HEK293 (cell line): ENCODE results near the gene TCEANC2.

Experiments
- IKZF3 ChIP-seq: fragments of 450-650 bp; IDR thresholded peaks from 2 replicates; pipeline ENCODE4 v1.5.0; 2018; ENCODE audit warnings: missing biosample characterization, mild to moderate bottlenecking, missing genetic modification characterization, moderate library complexity
- MEIS1 ChIP-seq: sonication (generic); formaldehyde crosslinking; IDR thresholded peaks from 2 replicates; pipeline ENCODE4 v1.8.1; 2022; ENCODE audit warnings: missing genetic modification reagents, mild to moderate bottlenecking, borderline replicate concordance
- OVOL3 ChIP-seq: fragments of 450-650 bp; formaldehyde crosslinking; IDR thresholded peaks from 2 replicates; pipeline ENCODE4 v1.5.1; 2016; ENCODE audit warnings: missing biosample characterization, missing genetic modification characterization
- YY1 ChIP-seq: fragments of 450-650 bp; formaldehyde crosslinking; IDR thresholded peaks from 2 replicates; pipeline ENCODE4 v1.5.1; 2018; ENCODE audit warnings: missing biosample characterization, missing genetic modification characterization
- ZNF16 ChIP-seq: fragments of 450-650 bp; formaldehyde crosslinking; IDR thresholded peaks from 2 replicates; pipeline ENCODE4 v1.5.1; 2016; ENCODE audit warnings: low read depth, missing biosample characterization, missing genetic modification characterization
- ZNF274 ChIP-seq, 2 experiments: fragments of 200-500 bp in 1 of 2; fragments of 450-650 bp in 1 of 2; sonication (Bioruptor generic) in 1 of 2; formaldehyde crosslinking in 1 of 2; IDR thresholded peaks; 2 replicates each; pipeline versions ENCODE4 v1.5.1 to v1.6.1; 2014 to 2016; ENCODE audit warnings: borderline replicate concordance in 1 of 2, inconsistent platforms in 1 of 2, low read length in 1 of 2, missing biosample characterization in 1 of 2, missing genetic modification characterization in 1 of 2
- ZNF585B ChIP-seq: fragments of 450-650 bp; formaldehyde crosslinking; IDR thresholded peaks from 2 replicates; pipeline ENCODE4 v1.5.1; 2016; ENCODE audit warnings: missing biosample characterization, missing genetic modification characterization
- ZNF664 ChIP-seq: fragments of 450-650 bp; formaldehyde crosslinking; IDR thresholded peaks from 2 replicates; pipeline ENCODE4 v1.5.1; 2016; ENCODE audit warnings: missing biosample characterization, missing genetic modification characterization
- ZNF792 ChIP-seq: fragments of 450-650 bp; formaldehyde crosslinking; IDR thresholded peaks from 2 replicates; pipeline ENCODE4 v1.5.1; 2016; ENCODE audit warnings: missing biosample characterization, missing genetic modification characterization
- TF ChIP-seq, protein P1 (sequence below): fragments of 450-650 bp; formaldehyde crosslinking; conservative IDR thresholded peaks from 2 replicates; pipeline ENCODE4 v1.5.1; 2016; ENCODE audit warnings: low read depth, missing biosample characterization, missing genetic modification characterization
- TF ChIP-seq, protein P2 (sequence below): fragments of 450-650 bp; formaldehyde crosslinking; IDR thresholded peaks from 2 replicates; pipeline ENCODE4 v1.5.1; 2016; ENCODE audit warnings: missing biosample characterization, missing genetic modification characterization
- TF ChIP-seq, protein P3 (sequence below): fragments of 450-650 bp; formaldehyde crosslinking; IDR thresholded peaks from 2 replicates; pipeline ENCODE4 v1.5.1; 2016; ENCODE audit warnings: missing biosample characterization, missing genetic modification characterization
- TF ChIP-seq, protein P4 (sequence below): fragments of 450-650 bp; formaldehyde crosslinking; IDR thresholded peaks from 2 replicates; pipeline ENCODE4 v1.5.1; 2016; ENCODE audit warnings: missing biosample characterization, missing genetic modification characterization

DNA sequence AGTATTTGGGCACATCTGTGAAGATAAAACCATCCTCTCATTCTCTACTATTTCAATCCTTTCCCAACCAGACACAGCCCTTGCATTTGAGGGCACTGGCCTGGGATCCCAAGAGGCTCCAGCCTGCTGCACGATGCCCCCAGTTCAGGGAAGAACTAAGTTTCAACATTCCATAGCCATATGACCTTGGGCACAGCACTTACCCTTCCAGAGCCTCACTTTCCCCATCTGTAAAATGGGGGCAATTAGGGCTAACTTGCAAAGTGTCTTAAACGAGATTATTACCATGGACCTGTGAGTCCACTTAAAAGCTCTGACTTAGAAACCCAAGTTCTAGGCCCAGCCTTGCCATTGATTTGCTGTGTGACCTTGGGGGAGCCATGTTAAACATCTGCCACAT is 76.5 kb downstream of the TCEANC2 start:
- TF ChIP-seq, protein P1, sequence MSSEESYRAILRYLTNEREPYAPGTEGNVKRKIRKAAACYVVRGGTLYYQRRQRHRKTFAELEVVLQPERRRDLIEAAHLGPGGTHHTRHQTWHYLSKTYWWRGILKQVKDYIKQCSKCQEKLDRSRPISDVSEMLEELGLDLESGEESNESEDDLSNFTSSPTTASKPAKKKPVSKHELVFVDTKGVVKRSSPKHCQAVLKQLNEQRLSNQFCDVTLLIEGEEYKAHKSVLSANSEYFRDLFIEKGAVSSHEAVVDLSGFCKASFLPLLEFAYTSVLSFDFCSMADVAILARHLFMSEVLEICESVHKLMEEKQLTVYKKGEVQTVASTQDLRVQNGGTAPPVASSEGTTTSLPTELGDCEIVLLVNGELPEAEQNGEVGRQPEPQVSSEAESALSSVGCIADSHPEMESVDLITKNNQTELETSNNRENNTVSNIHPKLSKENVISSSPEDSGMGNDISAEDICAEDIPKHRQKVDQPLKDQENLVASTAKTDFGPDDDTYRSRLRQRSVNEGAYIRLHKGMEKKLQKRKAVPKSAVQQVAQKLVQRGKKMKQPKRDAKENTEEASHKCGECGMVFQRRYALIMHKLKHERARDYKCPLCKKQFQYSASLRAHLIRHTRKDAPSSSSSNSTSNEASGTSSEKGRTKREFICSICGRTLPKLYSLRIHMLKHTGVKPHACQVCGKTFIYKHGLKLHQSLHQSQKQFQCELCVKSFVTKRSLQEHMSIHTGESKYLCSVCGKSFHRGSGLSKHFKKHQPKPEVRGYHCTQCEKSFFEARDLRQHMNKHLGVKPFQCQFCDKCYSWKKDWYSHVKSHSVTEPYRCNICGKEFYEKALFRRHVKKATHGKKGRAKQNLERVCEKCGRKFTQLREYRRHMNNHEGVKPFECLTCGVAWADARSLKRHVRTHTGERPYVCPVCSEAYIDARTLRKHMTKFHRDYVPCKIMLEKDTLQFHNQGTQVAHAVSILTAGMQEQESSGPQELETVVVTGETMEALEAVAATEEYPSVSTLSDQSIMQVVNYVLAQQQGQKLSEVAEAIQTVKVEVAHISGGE (tag by site-specific recombination): no peak
- TF ChIP-seq ZNF16 (no peak), OVOL3 (tag by site-specific recombination) (no peak), ZNF274 (IDR thresholded peaks at IDR 0.05; ENCODE audit: low read length) (no peak), ZNF274 (tag by site-specific recombination; IDR thresholded peaks at IDR 0.05; ENCODE audit: borderline replicate concordance) (no peak), YY1 (tag by site-specific recombination) (no peak), ZNF664 (tag by site-specific recombination) (no peak), IKZF3 (tag by site-specific recombination) (no peak), ZNF792 (tag by site-specific recombination) (no peak), MEIS1 (CRISPR knock-in tag) (no peak), ZNF585B (tag by site-specific recombination) (no peak)
- TF ChIP-seq, protein P2, sequence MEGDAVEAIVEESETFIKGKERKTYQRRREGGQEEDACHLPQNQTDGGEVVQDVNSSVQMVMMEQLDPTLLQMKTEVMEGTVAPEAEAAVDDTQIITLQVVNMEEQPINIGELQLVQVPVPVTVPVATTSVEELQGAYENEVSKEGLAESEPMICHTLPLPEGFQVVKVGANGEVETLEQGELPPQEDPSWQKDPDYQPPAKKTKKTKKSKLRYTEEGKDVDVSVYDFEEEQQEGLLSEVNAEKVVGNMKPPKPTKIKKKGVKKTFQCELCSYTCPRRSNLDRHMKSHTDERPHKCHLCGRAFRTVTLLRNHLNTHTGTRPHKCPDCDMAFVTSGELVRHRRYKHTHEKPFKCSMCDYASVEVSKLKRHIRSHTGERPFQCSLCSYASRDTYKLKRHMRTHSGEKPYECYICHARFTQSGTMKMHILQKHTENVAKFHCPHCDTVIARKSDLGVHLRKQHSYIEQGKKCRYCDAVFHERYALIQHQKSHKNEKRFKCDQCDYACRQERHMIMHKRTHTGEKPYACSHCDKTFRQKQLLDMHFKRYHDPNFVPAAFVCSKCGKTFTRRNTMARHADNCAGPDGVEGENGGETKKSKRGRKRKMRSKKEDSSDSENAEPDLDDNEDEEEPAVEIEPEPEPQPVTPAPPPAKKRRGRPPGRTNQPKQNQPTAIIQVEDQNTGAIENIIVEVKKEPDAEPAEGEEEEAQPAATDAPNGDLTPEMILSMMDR (tag by site-specific recombination): no peak
- TF ChIP-seq, protein P3, sequence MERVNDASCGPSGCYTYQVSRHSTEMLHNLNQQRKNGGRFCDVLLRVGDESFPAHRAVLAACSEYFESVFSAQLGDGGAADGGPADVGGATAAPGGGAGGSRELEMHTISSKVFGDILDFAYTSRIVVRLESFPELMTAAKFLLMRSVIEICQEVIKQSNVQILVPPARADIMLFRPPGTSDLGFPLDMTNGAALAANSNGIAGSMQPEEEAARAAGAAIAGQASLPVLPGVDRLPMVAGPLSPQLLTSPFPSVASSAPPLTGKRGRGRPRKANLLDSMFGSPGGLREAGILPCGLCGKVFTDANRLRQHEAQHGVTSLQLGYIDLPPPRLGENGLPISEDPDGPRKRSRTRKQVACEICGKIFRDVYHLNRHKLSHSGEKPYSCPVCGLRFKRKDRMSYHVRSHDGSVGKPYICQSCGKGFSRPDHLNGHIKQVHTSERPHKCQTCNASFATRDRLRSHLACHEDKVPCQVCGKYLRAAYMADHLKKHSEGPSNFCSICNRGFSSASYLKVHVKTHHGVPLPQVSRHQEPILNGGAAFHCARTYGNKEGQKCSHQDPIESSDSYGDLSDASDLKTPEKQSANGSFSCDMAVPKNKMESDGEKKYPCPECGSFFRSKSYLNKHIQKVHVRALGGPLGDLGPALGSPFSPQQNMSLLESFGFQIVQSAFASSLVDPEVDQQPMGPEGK (tag by site-specific recombination): no peak
- TF ChIP-seq, protein P4, sequence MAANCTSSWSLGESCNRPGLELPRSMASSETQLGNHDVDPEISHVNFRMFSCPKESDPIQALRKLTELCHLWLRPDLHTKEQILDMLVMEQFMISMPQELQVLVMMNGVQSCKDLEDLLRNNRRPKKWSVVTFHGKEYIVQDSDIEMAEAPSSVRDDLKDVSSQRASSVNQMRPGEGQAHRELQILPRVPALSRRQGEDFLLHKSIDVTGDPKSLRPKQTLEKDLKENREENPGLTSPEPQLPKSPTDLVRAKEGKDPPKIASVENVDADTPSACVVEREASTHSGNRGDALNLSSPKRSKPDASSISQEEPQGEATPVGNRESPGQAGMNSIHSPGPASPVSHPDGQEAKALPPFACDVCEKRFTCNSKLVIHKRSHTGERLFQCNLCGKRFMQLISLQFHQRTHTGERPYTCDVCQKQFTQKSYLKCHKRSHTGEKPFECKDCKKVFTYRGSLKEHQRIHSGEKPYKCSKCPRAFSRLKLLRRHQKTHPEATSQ (tag by site-specific recombination): no peak
